HG03439 (cell line): ENCODE measurements around the gene ZNF681.
"Not testable (repeated sequence)": the region's sequence is repeated elsewhere in the genome, so short reads cannot be mapped to it uniquely, and the experiment has no call there.

Experiments
- ATAC-seq: cut with Tn5 transposase; IDR thresholded peaks from one replicate; pipeline ENCODE4 v1.9.1; 2021; ENCODE audit warnings: mild to moderate bottlenecking, moderate library complexity; ENCODE audit not compliant: unreplicated experiment

The ZNF681 gene

DNA sequence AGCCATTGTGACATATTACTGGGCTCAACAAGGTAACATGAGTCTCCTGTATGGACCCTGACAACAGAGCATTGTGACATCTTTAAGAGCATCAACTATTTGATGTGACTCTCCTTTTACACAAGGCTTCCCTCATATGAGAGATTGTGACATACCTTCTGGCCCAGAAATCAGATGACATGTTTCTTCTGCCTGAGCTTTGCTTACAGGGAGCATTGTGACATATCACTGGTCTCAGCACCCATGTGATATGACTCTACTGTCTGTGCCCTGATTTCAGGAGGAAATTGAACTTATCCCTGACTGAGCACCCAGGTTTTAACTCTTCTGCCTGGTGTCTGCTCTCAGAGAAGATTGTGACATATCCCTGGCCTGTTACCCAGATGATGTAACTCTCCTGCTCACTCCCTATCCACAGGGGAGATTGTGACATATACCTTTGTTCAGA, 15.9 kb upstream of the ZNF681 start:
- no peak for ATAC-seq

DNA sequence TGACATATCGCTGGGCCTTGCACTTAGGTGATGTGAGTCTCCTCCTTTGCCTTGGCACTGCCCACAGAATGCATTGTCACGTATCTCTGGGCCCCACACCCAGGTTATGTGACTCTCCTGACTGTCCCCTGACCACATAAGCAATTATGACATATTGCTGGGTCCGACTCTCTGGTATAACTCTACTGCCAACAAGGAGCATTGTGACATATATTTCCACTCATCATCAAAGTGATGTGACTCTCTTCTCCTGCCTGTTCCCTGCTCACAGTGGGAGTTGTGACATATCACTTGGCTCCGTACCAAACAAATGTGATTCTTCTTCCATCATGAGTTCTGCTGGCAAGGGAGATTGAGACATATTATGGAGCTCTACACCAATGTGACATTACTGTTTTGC, 15.4 kb upstream of the ZNF681 start:
- no peak for ATAC-seq

DNA sequence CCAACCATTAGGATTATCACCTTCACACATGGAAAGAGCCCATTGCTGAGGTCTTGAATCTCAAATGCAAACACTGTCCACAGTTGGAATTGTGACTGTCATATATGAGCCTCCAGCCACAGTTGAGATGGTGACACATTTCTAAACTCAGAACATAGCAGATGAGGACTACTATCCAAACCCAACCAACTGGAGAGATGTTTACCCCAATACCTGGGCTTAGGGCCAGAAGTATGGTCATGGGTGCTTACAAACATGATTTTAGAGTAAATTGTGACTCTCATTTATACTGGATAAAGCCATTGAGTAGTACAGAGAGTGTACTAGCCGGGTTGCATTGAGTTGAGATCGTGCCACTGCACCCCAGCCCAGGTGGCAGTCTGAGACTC, 14.0 kb upstream of the ZNF681 start:
- no peak for ATAC-seq

GRCh38 chr19:23771761-23772674, 13.3 kb upstream of the ZNF681 start:
- ATAC-seq: no peak

DNA sequence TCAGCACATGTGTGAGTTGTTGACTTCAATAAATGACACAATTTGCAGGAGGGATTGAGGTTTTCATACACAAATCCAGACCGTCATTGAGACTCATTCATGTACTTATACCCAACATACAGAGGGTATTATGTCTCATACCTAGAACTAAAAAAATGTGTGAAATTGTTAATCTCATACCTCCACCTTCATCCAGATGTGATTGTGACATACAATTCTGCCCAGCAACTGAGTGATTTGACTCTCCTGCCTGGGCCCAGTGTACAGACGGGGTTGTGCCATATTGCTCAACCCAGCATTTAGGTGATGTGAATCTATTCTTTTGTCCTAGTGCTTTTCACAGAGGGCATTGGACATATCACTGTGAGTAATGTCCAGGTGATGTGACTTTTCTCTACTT, 12.6 kb upstream of the ZNF681 start:
- no peak for ATAC-seq

GRCh38 chr19:23770672-23771250, 12.1 kb upstream of the ZNF681 start:
- ATAC-seq: no peak

GRCh38 chr19:23769691-23770468, 11.2 kb upstream of the ZNF681 start:
- no peak for ATAC-seq

DNA sequence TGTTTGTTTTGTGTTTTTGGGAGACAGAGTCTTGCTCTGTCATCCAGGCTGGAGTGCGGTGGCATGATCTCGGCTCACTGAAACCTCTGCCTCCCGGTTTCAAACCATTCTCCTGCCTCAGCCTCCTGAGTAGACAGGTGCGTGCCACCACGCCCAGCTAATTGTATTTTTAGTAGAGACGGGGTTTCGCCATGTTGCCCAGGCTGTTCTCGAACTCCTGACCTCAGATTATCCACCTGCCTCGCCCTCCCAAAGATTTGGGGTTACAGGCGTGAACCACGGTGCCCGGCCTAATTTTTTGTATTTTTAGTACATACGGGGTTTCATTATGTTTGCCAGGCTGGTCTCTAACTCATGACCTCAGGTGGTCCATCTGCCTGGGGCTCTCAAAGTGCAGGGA, 8.3 kb upstream of the ZNF681 start:
- no peak for ATAC-seq

- no peak for ATAC-seq
Observed at GRCh38 chr19:23764781-23765180, 6.1 kb upstream of the ZNF681 start.

DNA sequence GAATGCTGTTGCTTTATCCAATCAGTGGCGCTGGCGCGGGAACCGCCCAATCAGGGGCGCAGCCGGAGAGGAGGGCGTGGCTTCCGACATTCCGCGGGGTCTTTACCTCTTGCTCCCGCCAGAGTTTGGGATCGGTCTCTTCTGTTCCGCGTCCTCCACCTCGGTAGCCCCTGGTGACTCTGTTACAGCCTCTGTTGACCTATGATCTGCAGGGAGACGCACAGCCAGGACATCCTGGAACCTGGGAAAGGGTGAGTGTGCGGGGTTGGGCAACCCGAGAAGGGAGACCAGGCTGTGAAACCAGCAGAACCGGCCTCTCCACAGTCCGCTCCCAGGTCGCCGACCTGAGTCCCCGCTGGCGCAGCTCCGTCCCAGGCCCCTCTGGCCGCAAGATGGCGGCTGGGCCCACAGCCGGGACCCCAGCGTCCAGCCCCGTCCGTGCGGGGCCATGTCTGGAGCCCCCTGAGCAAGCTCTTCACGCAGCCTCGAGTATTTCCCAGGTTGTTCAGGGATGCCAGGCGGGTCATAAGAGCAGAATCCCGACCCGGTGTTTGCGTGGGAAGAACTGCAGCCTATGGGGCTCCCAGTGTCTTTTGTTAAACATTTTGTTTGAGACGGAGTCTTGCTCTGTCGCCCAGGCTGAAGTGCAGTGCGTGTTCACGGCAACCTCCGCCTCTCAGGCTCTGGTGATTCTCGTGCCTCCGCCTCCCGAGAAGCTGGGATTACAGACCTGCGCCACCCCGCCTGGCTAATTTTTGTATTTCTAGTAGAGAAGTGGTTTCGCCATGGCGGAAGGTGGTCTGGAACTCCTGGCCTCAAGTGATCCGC, 4.4 kb upstream of the ZNF681 start:
- ATAC-seq: no peak

GRCh38 chr19:23762548-23762883, 3.8 kb upstream of the ZNF681 start:
- no peak for ATAC-seq

- ATAC-seq: not testable (repeated sequence)
Observed at GRCh38 chr19:23760326-23760725, 1.6 kb upstream of the ZNF681 start.

DNA sequence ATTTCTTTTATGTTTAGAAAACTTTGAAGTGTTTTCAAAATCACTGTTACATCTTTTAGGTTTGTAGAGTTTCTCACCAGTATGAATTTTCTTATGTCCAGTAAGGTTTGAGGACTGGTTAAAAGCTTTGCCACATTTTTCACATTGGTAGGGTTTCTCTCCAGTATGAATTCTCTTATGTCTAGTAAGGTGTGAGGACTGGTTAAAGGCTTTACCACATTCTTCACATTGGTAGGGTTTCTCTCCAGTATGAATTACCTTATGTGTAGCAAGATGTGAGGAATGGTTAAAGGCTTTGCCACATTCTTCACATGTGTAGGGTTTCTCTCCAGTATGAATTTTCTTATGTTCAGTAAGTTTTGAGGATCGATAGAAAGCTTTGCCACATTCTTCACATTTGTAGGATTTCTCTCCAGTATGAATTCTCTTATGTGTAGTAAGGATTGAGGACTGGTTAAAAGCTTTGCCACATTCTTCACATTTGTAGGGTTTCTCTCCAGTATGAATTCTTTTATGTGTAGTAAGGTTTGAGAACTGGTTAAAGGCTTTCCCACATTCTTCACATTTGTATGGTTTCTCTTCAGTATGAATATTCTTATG, 15.0 kb downstream of the ZNF681 start:
- not testable (repeated sequence) for ATAC-seq

DNA sequence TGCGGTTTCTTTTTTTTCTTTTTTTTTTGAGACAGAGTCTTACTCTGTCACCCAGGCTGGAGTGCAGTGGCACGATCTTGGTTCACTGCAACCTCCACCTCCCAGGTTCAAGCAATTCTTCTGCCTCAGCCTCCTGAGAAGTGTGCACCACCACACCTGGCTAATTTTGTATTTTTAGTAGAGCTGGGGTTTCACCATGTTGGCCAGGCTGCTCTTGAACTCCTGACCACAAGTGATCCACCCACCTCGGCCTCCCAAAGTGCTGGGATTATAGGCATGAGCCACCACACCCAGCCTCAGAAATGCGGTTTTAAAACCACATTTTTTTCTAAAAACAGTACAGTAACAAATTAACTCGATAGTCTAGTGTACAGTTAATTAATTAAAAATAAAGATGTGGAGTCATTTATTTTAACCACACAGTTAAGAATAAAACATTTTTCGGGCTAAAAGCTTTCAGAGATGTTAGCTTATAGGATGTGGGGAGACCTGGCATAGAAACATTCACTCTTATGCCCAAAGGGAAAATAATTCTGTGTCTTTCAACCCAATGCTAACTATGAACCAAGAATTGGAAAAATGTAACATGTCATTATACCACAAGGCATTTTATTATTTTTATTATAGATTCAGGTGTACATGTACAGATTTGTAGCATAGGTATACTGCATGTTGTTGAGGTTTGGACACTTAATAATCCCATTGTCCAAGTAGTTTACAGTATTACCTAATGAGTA, 27.8 kb downstream of the ZNF681 start:
- not testable (repeated sequence) for ATAC-seq

DNA sequence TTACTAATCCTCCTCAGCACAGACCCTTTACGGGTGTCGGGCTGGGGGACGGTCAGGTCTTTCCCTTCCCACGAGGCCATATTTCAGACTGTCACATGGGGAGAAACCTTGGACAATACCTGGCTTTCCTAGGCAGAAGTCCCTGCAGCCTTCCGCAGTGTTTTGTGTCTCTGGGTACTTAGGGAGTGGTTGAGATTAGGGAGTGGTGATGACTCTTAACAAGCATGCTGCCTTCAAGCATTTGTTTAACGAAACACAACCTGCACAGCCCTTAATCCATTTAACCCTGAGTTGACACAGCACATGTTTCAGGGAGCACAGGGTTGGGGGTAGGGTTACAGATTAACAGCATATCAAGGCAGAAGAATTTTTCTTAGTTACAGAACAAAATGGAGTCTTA, 34.5 kb downstream of the ZNF681 start:
- ATAC-seq: not testable (repeated sequence)

DNA sequence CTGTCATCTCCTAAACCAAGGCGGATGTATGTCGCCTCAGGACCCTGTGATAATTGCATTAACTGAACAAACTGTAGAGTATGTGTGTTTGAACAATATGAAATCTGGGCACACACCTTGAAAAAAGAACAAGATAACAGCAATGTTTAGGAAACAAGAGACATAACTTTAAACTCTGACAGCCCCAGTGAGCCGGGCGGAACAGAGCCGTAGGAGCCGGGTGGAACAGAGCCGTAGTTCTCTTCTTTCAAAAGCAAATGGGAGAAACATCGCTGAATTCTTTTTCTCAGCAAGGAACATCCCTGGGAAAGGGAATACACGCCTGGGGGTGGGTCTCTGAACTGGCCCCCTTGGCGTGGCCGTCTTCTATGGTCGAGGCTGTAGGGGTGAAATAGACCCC, 39.9 kb downstream of the ZNF681 start:
- no peak for ATAC-seq

DNA sequence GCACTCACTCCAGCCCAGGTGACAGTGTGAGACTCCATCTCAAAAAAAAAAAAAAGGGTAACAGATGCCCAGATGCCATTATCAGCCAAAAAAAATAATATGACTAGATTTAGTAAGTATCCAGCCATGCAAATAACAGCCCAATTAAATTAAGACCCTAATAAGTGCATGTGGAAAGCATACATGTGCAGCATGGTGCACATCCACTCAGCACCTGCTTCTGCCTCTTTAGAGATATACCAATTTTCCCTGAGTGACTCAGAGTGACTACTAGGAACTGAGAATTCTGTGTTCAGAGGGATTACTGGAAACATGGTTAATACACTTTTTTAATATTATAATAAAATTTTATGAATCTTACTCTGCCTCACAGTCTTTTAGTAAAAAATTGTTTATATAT, 41.9 kb downstream of the ZNF681 start:
- ATAC-seq: no peak

DNA sequence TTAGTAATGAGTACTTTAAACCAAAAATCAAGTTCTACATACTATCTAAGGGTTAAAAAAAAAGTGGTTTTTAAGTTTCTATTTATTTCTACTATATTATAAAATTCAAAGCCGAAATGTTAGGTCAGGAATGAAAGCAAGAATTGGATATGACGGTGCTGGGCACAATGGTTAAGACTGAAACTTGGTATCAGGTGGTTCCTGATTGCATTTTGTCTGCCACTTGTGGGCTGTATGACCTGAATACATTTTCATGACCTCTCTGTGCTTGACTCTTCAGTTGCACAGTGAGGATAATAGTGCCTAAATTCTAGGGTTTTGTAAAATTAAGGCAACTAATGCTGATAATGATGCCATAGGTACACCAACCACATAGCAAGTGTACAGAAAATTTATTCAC, 49.3 kb downstream of the ZNF681 start:
- ATAC-seq: no peak

DNA sequence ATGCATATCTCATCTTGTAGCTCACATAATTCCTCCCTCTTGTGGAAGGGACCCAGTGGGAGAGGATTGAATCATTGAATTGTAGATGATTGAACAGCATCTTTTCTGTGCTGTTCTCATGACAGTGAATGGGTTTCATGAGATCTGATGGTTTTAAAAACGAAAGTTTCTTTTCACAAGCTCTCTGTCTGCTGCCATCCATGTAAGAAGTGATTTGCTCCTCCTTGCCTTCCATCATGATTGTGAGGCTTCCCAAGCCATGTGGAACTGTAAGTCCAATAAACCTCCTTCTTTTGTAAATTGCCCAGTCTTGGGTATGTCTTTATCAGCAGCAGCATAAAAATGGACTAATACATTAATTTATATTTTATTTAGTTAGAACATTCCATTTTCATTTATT, 52.0 kb downstream of the ZNF681 start:
- ATAC-seq: no peak

- ATAC-seq: no peak
Observed at GRCh38 chr19:23699521-23699860, 59.2 kb downstream of the ZNF681 start.
